Measurements from ENCODE around the gene GH2. TPM values are rescaled to one million over a fixed set of nuclear protein-coding genes. Genes with fewer than 3 reads are reported as not detected.
"Not testable (repeated sequence)": the region's sequence is repeated elsewhere in the genome, so short reads cannot be mapped to it uniquely, and the experiment has no call there.

Gene GH2
- total RNA-seq, 1 donor from 2014 or later, result not detected

DNA sequence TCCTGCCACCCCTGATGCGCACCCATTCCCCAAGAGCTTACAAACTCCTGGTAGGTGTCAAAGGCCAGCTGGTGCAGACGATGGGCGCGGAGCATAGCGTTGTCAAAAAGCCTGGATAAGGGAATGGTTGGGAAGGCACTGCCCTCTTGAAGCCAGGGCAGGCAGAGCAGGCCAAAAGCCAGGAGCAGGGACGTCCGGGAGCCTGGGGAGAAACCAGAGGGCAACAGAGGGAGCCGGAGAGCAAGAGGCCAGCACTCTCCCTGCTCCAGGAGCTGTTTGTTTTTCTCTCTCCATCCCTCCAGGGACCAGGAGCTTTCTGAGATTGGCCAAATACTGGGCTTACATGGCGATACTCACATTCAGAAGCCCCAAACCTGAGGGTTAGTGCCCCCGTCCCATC, 36.6 kb upstream of the GH2 start:
- H3K9me3 ChIP-seq, result no peaks in the 10 kb centered on the region
- no peaks in the 10 kb centered on the region for H3K36me3 ChIP-seq
- H3K27ac ChIP-seq, result no peak overlapping the region
- no peak for DNase-seq
- TF ChIP-seq, protein P1, sequence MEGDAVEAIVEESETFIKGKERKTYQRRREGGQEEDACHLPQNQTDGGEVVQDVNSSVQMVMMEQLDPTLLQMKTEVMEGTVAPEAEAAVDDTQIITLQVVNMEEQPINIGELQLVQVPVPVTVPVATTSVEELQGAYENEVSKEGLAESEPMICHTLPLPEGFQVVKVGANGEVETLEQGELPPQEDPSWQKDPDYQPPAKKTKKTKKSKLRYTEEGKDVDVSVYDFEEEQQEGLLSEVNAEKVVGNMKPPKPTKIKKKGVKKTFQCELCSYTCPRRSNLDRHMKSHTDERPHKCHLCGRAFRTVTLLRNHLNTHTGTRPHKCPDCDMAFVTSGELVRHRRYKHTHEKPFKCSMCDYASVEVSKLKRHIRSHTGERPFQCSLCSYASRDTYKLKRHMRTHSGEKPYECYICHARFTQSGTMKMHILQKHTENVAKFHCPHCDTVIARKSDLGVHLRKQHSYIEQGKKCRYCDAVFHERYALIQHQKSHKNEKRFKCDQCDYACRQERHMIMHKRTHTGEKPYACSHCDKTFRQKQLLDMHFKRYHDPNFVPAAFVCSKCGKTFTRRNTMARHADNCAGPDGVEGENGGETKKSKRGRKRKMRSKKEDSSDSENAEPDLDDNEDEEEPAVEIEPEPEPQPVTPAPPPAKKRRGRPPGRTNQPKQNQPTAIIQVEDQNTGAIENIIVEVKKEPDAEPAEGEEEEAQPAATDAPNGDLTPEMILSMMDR (IDR thresholded peaks at IDR 0.05), result no peak
- ATAC-seq, result no peak
- H3K4me1 ChIP-seq, result no peaks in the 10 kb centered on the region
- peaks cover 5% of the 10 kb centered on the region for H3K27me3 ChIP-seq (ENCODE audit: low read depth)
- intact Hi-C loops (cut with DNase I), result no loop called here
- H3K4me3 ChIP-seq, result no peak overlapping the region

DNA sequence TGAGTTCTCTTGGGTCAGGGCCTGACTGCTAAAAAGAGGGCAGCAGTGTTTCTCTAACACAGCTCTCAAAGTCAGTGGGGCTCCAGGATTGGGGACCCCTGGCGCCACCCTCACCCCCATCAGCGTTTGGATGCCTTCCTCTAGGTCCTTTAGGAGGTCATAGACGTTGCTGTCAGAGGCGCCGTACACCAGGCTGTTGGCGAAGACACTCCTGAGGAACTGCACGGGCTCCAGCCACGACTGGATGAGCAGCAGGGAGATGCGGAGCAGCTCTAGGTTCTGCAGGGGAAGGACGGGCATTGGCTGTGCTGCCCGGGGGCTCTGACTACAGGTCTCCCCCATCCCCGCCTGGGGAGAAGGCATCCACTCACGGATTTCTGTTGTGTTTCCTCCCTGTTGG, 35.9 kb upstream of the GH2 start:
- no peaks in the 10 kb centered on the region for H3K4me1 ChIP-seq
- intact Hi-C loops (cut with DNase I), result no loop called here

DNA sequence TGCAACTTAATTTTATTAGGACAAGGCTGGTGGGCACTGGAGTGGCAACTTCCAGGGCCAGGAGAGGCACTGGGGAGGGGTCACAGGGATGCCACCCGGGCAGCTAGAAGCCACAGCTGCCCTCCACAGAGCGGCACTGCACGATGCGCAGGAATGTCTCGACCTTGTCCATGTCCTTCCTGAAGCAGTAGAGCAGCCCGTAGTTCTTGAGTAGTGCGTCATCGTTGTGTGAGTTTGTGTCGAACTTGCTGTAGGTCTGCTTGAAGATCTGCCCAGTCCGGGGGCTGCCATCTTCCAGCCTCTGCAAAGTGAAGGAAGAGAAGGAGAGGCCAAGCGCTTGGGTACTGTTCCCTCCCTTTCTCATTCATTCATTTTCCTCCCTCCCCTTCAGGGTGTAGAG, 35.5 kb upstream of the GH2 start:
- intact Hi-C loops (cut with DNase I); DNase-seq: not testable (repeated sequence)

More for the DNA sequence above, 35.9 kb upstream of the GH2 start:
- H3K27me3 ChIP-seq (ENCODE audit: low read depth), result peaks cover 5% of the 10 kb centered on the region
- TF ChIP-seq, protein P1 (IDR thresholded peaks at IDR 0.05), result no peak
- ATAC-seq (no peak), DNase-seq (peak; percentile 32)
- H3K4me3 ChIP-seq, result no peak overlapping the region
- H3K9me3 ChIP-seq, result no peaks in the 10 kb centered on the region
- no peaks in the 10 kb centered on the region for H3K36me3 ChIP-seq
- H3K27ac ChIP-seq, result no peak overlapping the region

DNA sequence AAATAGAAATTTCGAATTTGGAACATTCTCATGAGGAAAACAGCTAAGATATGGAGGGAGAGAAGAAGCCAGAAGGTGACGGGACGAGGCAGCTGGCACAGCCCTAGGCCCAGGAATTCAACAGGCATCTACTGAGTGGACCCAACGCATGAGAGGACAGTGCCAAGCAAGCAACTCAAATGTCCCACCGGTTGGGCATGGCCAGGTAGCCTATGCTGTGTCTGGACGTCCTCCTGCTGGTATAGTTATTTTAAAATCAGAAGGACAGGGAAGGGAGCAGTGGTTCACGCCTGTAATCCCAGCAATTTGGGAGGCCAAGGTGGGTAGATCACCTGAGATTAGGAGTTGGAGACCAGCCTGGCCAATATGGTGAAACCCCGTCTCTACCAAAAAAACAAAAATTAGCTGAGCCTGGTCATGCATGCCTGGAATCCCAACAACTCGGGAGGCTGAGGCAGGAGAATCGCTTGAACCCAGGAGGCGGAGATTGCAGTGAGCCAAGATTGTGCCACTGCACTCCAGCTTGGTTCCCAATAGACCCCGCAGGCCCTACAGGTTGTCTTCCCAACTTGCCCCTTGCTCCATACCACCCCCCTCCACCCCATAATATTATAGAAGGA, 34.9 kb upstream of the GH2 start:
- TF ChIP-seq, protein P1 (IDR thresholded peaks at IDR 0.05), result no peak
- Histone ChIP-seq H3K27me3 (ENCODE audit: low read depth) (peaks cover 5% of the 10 kb centered on the region), H3K27ac (no peak overlapping the region), H3K36me3 (no peaks in the 10 kb centered on the region), H3K9me3 (no peaks in the 10 kb centered on the region), H3K4me3 (no peak overlapping the region), H3K4me1 (no peaks in the 10 kb centered on the region)
- intact Hi-C loops (cut with DNase I), result no loop called here
- no peak for DNase-seq
- ATAC-seq, result no peak

More for the DNA sequence above, 35.5 kb upstream of the GH2 start:
- not testable (repeated sequence) for H3K27me3 ChIP-seq (ENCODE audit: low read depth); H3K36me3 ChIP-seq; H3K4me3 ChIP-seq; H3K27ac ChIP-seq; H3K9me3 ChIP-seq; ATAC-seq; H3K4me1 ChIP-seq

DNA sequence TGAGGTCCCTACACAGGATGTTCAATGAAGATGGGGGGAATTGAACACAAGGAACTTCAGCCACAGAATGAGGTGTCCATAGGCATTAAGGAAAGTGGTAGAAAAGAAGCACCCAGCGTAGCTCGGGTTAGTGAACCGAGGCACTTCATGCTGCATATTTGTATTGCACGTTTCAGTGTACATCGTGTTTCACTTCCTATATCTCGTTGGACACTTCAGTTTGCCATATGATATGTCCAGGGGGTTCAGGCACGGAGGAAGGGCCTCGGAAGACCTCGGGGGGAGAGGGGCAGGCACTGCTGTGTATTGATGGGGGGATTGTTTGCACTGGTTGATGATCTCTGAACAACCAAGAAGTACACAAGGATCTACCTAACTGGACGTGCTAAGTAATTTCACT, 34.0 kb upstream of the GH2 start:
- DNase-seq; H3K27me3 ChIP-seq (ENCODE audit: low read depth); H3K9me3 ChIP-seq; H3K4me1 ChIP-seq; intact Hi-C loops (cut with DNase I); H3K4me3 ChIP-seq; H3K27ac ChIP-seq; ATAC-seq; H3K36me3 ChIP-seq: not testable (repeated sequence)

DNA sequence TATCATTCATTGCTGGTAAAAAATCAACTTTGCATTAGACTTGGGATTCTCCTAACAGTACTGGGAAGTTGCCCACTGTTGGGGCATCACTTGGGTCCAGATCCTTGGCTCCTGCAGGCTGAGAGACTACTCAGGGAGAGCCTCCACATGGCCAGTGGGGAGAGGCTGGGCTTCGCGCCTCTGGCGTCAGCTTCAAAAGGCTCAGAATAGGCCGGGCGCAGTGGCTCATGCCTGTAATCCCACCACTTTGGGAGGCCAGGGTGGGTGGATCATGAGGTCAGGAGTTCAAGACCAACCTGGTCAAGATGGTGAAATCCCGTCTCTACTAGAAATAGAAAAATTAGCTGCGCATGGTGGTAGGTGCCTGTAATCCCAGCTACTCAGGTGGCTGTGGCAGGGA, 32.7 kb upstream of the GH2 start:
- no peaks in the 10 kb centered on the region for H3K9me3 ChIP-seq
- intact Hi-C loops (cut with DNase I), result no loop called here
- no peak overlapping the region for H3K4me3 ChIP-seq
- ATAC-seq (no peak), DNase-seq (no peak)
- no peak overlapping the region for H3K27ac ChIP-seq
- H3K4me1 ChIP-seq, result no peaks in the 10 kb centered on the region
- H3K27me3 ChIP-seq (ENCODE audit: low read depth), result peaks cover 11% of the 10 kb centered on the region
- no peaks in the 10 kb centered on the region for H3K36me3 ChIP-seq
- TF ChIP-seq, protein P1 (IDR thresholded peaks at IDR 0.05), result no peak

Measured in lower lobe of right lung (tissue), 2 donors.